Uterus (tissue), 4 donors: ENCODE results near the gene COQ5. TPM values are rescaled to one million over a fixed set of nuclear protein-coding genes. Genes with fewer than 3 reads are reported as not detected.
"Not testable (repeated sequence)": the region's sequence is repeated elsewhere in the genome, so short reads cannot be mapped to it uniquely, and the experiment has no call there.

Source experiments
- DNase-seq, 2 donors: peaks; one replicate each; pipeline ENCODE4 v3.0.0-alpha.2; 2019 to 2020
- H3K27ac ChIP-seq, 2 donors: fragments of 200-600 bp; sonication (generic); 1 replicate in 1 of 2; 2 replicates in 1 of 2; pipeline ENCODE4 v1.5.1; 2016 to 2018
- H3K27me3 ChIP-seq, 2 donors: fragments of 200-600 bp; sonication (generic); one replicate each; pipeline ENCODE4 v1.5.1; 2018 to 2019; ENCODE audit warnings: control low read depth in 1 of 2
- H3K36me3 ChIP-seq, 2 donors: fragments of 200-600 bp; sonication (generic); one replicate each; pipeline ENCODE4 v1.5.1; 2019; ENCODE audit warnings: control low read depth in 1 of 2
- H3K4me1 ChIP-seq, 2 donors: fragments of 200-600 bp; sonication (generic); one replicate each; pipeline ENCODE4 v1.5.1; 2018 to 2019; ENCODE audit warnings: control low read depth in 1 of 2
- H3K4me3 ChIP-seq, 2 donors: fragments of 200-600 bp; sonication (generic); 1 replicate in 1 of 2; 2 replicates in 1 of 2; pipeline ENCODE4 v1.5.1; 2018 to 2019; ENCODE audit warnings: mild to moderate bottlenecking in 1 of 2
- H3K9me3 ChIP-seq, 2 donors: fragments of 200-600 bp; sonication (generic); one replicate each; pipeline ENCODE4 v1.5.1; 2019; ENCODE audit warnings: control low read depth in 1 of 2
- POLR2A ChIP-seq, 2 donors: fragments of 450-650 bp; IDR thresholded peaks; one replicate each; pipeline ENCODE4 v1.6.1; 2016; ENCODE audit warnings: antibody characterized with exemption in 2 of 2, mild to moderate bottlenecking in 1 of 2, moderate library complexity in 1 of 2
- intact Hi-C: fragments of 100-400 bp; cut with DNase I; formaldehyde crosslinking; loops from one replicate; pipeline ENCODE4 v1.15.1; 2023; ENCODE audit warnings: low total_unique reads
- total RNA-seq, 4 donors: library from RNA; depleted of rRNA in 3 of 4; stranded (reverse); fragments of >200 nt in 3 of 4; gene quantifications; one replicate each; pipeline versions ENCODE4 v1.1.0 to v1.2.4, GENCODE V29; 2014 to 2023
- TF ChIP-seq, protein P1 (sequence below), 4 experiments: fragments of 200-600 bp in 2 of 4; fragments of 450-650 bp in 2 of 4; sonication (generic) in 2 of 4; IDR thresholded peaks; one replicate each; pipeline ENCODE4 v1.5.1; 2016 to 2019; ENCODE audit warnings: antibody characterized with exemption in 4 of 4, mild to moderate bottlenecking in 2 of 4, moderate library complexity in 1 of 4
- donor health status: DM: yes; HTN: yes; CAD: no.

Gene COQ5
- total RNA-seq, 4 donors from 2014 or later = 18.5 to 117 (median 25.9) TPM

- Histone ChIP-seq H3K27me3 (no peaks in the 10 kb centered on the region), H3K4me3 (peak overlapping the region; percentile 70 to 76), H3K36me3 (no peaks in the 10 kb centered on the region), H3K9me3 (no peaks in the 10 kb centered on the region), H3K27ac (peak overlapping the region; percentile 89 to 92), H3K4me1 (peaks cover 15 to 17% of the 10 kb centered on the region in 2 donors)
- TF ChIP-seq POLR2A (IDR thresholded peaks at IDR 0.05) = no peak
- TF ChIP-seq, protein P1, sequence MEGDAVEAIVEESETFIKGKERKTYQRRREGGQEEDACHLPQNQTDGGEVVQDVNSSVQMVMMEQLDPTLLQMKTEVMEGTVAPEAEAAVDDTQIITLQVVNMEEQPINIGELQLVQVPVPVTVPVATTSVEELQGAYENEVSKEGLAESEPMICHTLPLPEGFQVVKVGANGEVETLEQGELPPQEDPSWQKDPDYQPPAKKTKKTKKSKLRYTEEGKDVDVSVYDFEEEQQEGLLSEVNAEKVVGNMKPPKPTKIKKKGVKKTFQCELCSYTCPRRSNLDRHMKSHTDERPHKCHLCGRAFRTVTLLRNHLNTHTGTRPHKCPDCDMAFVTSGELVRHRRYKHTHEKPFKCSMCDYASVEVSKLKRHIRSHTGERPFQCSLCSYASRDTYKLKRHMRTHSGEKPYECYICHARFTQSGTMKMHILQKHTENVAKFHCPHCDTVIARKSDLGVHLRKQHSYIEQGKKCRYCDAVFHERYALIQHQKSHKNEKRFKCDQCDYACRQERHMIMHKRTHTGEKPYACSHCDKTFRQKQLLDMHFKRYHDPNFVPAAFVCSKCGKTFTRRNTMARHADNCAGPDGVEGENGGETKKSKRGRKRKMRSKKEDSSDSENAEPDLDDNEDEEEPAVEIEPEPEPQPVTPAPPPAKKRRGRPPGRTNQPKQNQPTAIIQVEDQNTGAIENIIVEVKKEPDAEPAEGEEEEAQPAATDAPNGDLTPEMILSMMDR (IDR thresholded peaks at IDR 0.05) = no peak
- intact Hi-C loops = no loop called here
- DNase-seq = no peak
These were observed 7.3 kb upstream of the COQ5 start for GRCh38 chr12:120536064-120536791.

GRCh38 chr12:120534703-120535655 is 6.0 kb upstream of the COQ5 start:
- Histone ChIP-seq H3K4me1 (peaks cover 15 to 17% of the 10 kb centered on the region in 2 donors), H3K9me3 (no peaks in the 10 kb centered on the region), H3K27me3 (no peaks in the 10 kb centered on the region), H3K36me3 (no peaks in the 10 kb centered on the region), H3K27ac (peak overlapping the region; percentile 89 to 92), H3K4me3 (peak overlapping the region; percentile 70 to 76)
- intact Hi-C loops = no loop called here
- TF ChIP-seq POLR2A (IDR thresholded peaks at IDR 0.05) = no peak
- TF ChIP-seq, protein P1 (IDR thresholded peaks at IDR 0.05) = no peak
- peak; percentile 23 to 28 for DNase-seq

DNA sequence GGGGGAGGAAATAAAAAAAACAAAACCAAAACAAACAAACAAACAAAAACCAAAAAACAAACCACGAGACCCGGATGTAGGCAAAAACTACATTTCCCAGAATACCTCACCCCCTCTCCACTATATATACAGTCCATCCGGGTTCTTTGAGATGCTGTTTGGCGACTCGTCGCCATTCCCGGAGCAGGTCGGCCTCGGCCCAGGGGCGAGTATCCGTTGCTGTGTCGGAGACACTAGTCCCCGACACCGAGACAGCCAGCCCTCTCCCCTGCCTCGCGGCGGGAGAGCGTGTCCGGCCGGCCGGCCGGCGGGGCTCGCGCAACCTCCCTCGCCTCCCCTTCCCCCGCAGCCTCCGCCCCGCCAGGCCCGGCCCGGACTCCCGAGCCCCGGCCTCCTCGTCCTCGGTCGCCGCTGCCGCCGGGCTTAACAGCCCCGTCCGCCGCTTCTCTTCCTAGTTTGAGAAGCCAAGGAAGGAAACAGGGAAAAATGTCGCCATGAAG is 5.3 kb upstream of the COQ5 start, which contains the start of gene RNF10:
RNF10 (plus strand) TSS at position 154 of the 500 bp plus-strand sequence. CDS start 456 bp downstream, outside the sequence.
- peaks cover 15 to 17% of the 10 kb centered on the region in 2 donors for H3K4me1 ChIP-seq
- no peaks in the 10 kb centered on the region for H3K9me3 ChIP-seq
- peak within 1 kb of the TSS; percentile 89 to 92 for H3K27ac ChIP-seq
- no peaks in the 10 kb centered on the region for H3K27me3 ChIP-seq
- peak; percentile 74 to 83 for DNase-seq
- no peaks in the 10 kb centered on the region for H3K36me3 ChIP-seq
- intact Hi-C loops = no loop called here
- peak within 1 kb of the TSS; percentile 70 to 76 for H3K4me3 ChIP-seq
- TF ChIP-seq POLR2A (IDR thresholded peaks at IDR 0.05) = peak; percentile 95 to 97
- TF ChIP-seq, protein P1 (IDR thresholded peaks at IDR 0.05) = peak in 1 of 4 experiments; percentile 7

GRCh38 chr12:120532701-120533238 is 3.8 kb upstream of the COQ5 start:
- H3K4me3 ChIP-seq = no peak overlapping the region
- no peak overlapping the region for H3K27ac ChIP-seq
- DNase-seq = no peak
- no peaks in the 10 kb centered on the region for H3K36me3 ChIP-seq
- peaks cover 15 to 17% of the 10 kb centered on the region in 2 donors for H3K4me1 ChIP-seq
- no peaks in the 10 kb centered on the region for H3K27me3 ChIP-seq
- no peaks in the 10 kb centered on the region for H3K9me3 ChIP-seq
- intact Hi-C loops = no loop called here
- TF ChIP-seq, protein P1 (IDR thresholded peaks at IDR 0.05) = no peak
- TF ChIP-seq POLR2A (IDR thresholded peaks at IDR 0.05) = no peak

GRCh38 chr12:120530418-120530761 is 1.4 kb upstream of the COQ5 start:
- peak overlapping the region; percentile 88 to 98 for H3K27ac ChIP-seq
- H3K4me1 ChIP-seq, intact Hi-C loops, H3K36me3 ChIP-seq, H3K9me3 ChIP-seq, DNase-seq, H3K4me3 ChIP-seq, H3K27me3 ChIP-seq: not testable (repeated sequence)
